Osteocyte (in vitro differentiated cells): Measurements from ENCODE around the gene TMEM266. TPM values are rescaled to one million over a fixed set of nuclear protein-coding genes. Genes with fewer than 3 reads are reported as not detected.
A peak's percentile ranks its signal among the peaks of the same experiment; 100 is the strongest.

Source experiments
- DNase-seq: peaks from one replicate; pipeline ENCODE4 v3.0.0; 2021; ENCODE audit warnings: mixed read lengths; ENCODE audit not compliant: unreplicated experiment; ENCODE audit errors: extremely low spot score
- H3K27ac Mint-ChIP-seq: one replicate; pipeline ENCODE4 v1.8.0; 2021; ENCODE audit warnings: mild to moderate bottlenecking, mixed read lengths; ENCODE audit not compliant: unreplicated experiment
- H3K27me3 Mint-ChIP-seq: one replicate; pipeline ENCODE4 v1.8.0; 2021; ENCODE audit warnings: mixed read lengths; ENCODE audit not compliant: unreplicated experiment
- H3K36me3 Mint-ChIP-seq: one replicate; pipeline ENCODE4 v1.8.0; 2021; ENCODE audit warnings: mixed read lengths; ENCODE audit not compliant: unreplicated experiment
- H3K4me1 Mint-ChIP-seq: one replicate; pipeline ENCODE4 v1.8.0; 2021; ENCODE audit warnings: mixed read lengths; ENCODE audit not compliant: unreplicated experiment
- H3K4me3 Mint-ChIP-seq: one replicate; pipeline ENCODE4 v1.8.0; 2021; ENCODE audit warnings: mild to moderate bottlenecking, moderate library complexity, mixed read lengths; ENCODE audit not compliant: unreplicated experiment
- H3K9me3 Mint-ChIP-seq: one replicate; pipeline ENCODE4 v1.8.0; 2021; ENCODE audit warnings: mixed read lengths; ENCODE audit not compliant: unreplicated experiment
- CTCF ChIP-seq: fragments of 200-600 bp; sonication (generic); IDR thresholded peaks from 2 replicates; pipeline ENCODE4 v1.5.0; 2021; ENCODE audit warnings: antibody characterized with exemption, mild to moderate bottlenecking, moderate library complexity
- total RNA-seq: library from RNA; stranded (reverse); gene quantifications from 2 replicates; pipeline ENCODE4 v1.2.1, GENCODE V29; 2021

TMEM266 gene
- total RNA-seq, 1 donor from 2014 or later = not detected

GRCh38 chr15:76229266-76229665 is 169.5 kb downstream of the TMEM266 start:
- peaks cover 5% of the 10 kb centered on the region for H3K36me3 Mint-ChIP-seq
- H3K9me3 Mint-ChIP-seq = no peaks in the 10 kb centered on the region
- no peak overlapping the region for H3K4me3 Mint-ChIP-seq
- no peaks in the 10 kb centered on the region for H3K27me3 Mint-ChIP-seq
- DNase-seq = no peak
- TF ChIP-seq CTCF = no peak
- H3K27ac Mint-ChIP-seq = no peak overlapping the region
- no peaks in the 10 kb centered on the region for H3K4me1 Mint-ChIP-seq

- Mint-ChIP-seq H3K27me3 (no peaks in the 10 kb centered on the region), H3K4me3 (no peak overlapping the region), H3K9me3 (no peaks in the 10 kb centered on the region), H3K36me3 (peaks cover 5% of the 10 kb centered on the region), H3K27ac (no peak overlapping the region), H3K4me1 (no peaks in the 10 kb centered on the region)
- TF ChIP-seq CTCF = no peak
- DNase-seq = no peak
Observed at GRCh38 chr15:76233921-76234320, 174.1 kb downstream of the TMEM266 start.

- no peak for DNase-seq
- H3K4me1 Mint-ChIP-seq = no peaks in the 10 kb centered on the region
- no peak for TF ChIP-seq CTCF
- no peaks in the 10 kb centered on the region for H3K9me3 Mint-ChIP-seq
- no peak overlapping the region for H3K27ac Mint-ChIP-seq
- peaks cover 5% of the 10 kb centered on the region for H3K36me3 Mint-ChIP-seq
- H3K4me3 Mint-ChIP-seq = no peak overlapping the region
- H3K27me3 Mint-ChIP-seq = no peaks in the 10 kb centered on the region
Observed at GRCh38 chr15:76234337-76234889, 174.6 kb downstream of the TMEM266 start.

- Mint-ChIP-seq H3K27ac (no peak overlapping the region), H3K36me3 (peaks cover 7% of the 10 kb centered on the region), H3K9me3 (no peaks in the 10 kb centered on the region), H3K4me1 (no peaks in the 10 kb centered on the region), H3K27me3 (no peaks in the 10 kb centered on the region), H3K4me3 (no peak overlapping the region)
- peak; percentile 65 for TF ChIP-seq CTCF
- DNase-seq = no peak
Observed at GRCh38 chr15:76235186-76235826, 175.5 kb downstream of the TMEM266 start.

- Mint-ChIP-seq H3K27me3 (no peaks in the 10 kb centered on the region), H3K27ac (no peak overlapping the region), H3K4me3 (no peak overlapping the region), H3K4me1 (no peaks in the 10 kb centered on the region), H3K9me3 (no peaks in the 10 kb centered on the region), H3K36me3 (peaks cover 2% of the 10 kb centered on the region)
- no peak for TF ChIP-seq CTCF
- no peak for DNase-seq
Observed at GRCh38 chr15:76236350-76236749, 176.6 kb downstream of the TMEM266 start.
